H1 (cell line): ENCODE data around the gene TCAIM. TPM values are rescaled to one million over a fixed set of nuclear protein-coding genes. Genes with fewer than 3 reads are reported as not detected.

Source experiments
- CTCF ChIA-PET: fragments of 300-600 bp; sonication (Branson Sonifier 250); formaldehyde crosslinking; loops from one replicate; lab custom pipeline; 2021; ENCODE audit not compliant: partially characterized antibody; lab: Charles Lee
- POLR2A ChIA-PET: fragments of 300-600 bp; sonication (Branson Sonifier 250); formaldehyde crosslinking; loops from one replicate; lab custom pipeline; 2021; ENCODE audit warnings: inconsistent platforms; ENCODE audit not compliant: partially characterized antibody; lab: Charles Lee
- DNase-seq, 2 experiments: peaks; one replicate each; pipeline versions ENCODE4 v3.0.0 to v3.0.0-alpha.2; 2010 to 2022; ENCODE audit warnings: low spot score in 2 of 2, low read depth in 1 of 2, mixed read lengths in 1 of 2
- FAIRE-seq: peaks from 2 replicates; lab custom pipeline; 2011; peaks lifted over from hg19 to GRCh38; lab: Jason Lieb, UNC
- H2AFZ ChIP-seq: 2 replicates; pipeline ENCODE4 v1.8.1; 2012; ENCODE audit warnings: low read length, inconsistent platforms
- H2AK5ac ChIP-seq: 2 replicates; pipeline ENCODE4 v1.6.1; 2013; ENCODE audit warnings: low read depth, low read length
- H2BK120ac ChIP-seq: replicated peaks from 2 replicates; pipeline ENCODE3; 2013; ENCODE audit warnings: low read depth, low read length, inconsistent platforms
- H2BK12ac ChIP-seq: 2 replicates; pipeline ENCODE4 v1.6.1; 2013; ENCODE audit warnings: low read depth, low read length
- H2BK15ac ChIP-seq: 2 replicates; pipeline ENCODE4 v1.6.1; 2013; ENCODE audit warnings: low read length
- H2BK20ac ChIP-seq: 2 replicates; pipeline ENCODE4 v1.6.1; 2013; ENCODE audit warnings: low read length
- H2BK5ac ChIP-seq: 2 replicates; pipeline ENCODE4 v1.6.1; 2013; ENCODE audit warnings: low read depth, low read length
- H3K14ac ChIP-seq: 2 replicates; pipeline ENCODE4 v1.6.1; 2013; ENCODE audit warnings: inconsistent platforms; ENCODE audit not compliant: insufficient read length
- H3K18ac ChIP-seq: 2 replicates; pipeline ENCODE4 v1.6.1; 2013; ENCODE audit warnings: low read length; ENCODE audit errors: extremely low read depth
- H3K23ac ChIP-seq: 2 replicates; pipeline ENCODE4 v1.6.1; 2013; ENCODE audit warnings: inconsistent platforms; ENCODE audit not compliant: insufficient read length
- H3K23me2 ChIP-seq: 2 replicates; pipeline ENCODE4 v1.6.1; 2013; ENCODE audit warnings: low read depth, low read length
- H3K27ac ChIP-seq: 2 replicates; pipeline ENCODE4 v1.6.1; 2011; ENCODE audit warnings: low read depth, low read length, inconsistent platforms
- H3K27me3 ChIP-seq, 4 experiments: replicated peaks in 1 of 4; 1 replicate in 1 of 4; 2 replicates in 3 of 4; pipeline versions ENCODE4 v1.6.1 to v1.8.1; 2011 to 2013; ENCODE audit warnings: low read length in 3 of 4, mild to moderate bottlenecking in 3 of 4, inconsistent platforms in 2 of 4, mixed read lengths in 2 of 4, moderate library complexity in 1 of 4; ENCODE audit not compliant: control insufficient read depth in 3 of 4, insufficient read depth in 3 of 4; ENCODE audit errors: extremely low read depth in 1 of 4
- H3K36me3 ChIP-seq, 4 experiments: 2 replicates each; pipeline versions ENCODE4 v1.6.1 to v1.8.1; 2011 to 2013; ENCODE audit warnings: mild to moderate bottlenecking in 4 of 4, low read length in 3 of 4, moderate library complexity in 2 of 4, control low read depth in 1 of 4, inconsistent platforms in 1 of 4; ENCODE audit not compliant: insufficient read depth in 4 of 4, control insufficient read depth in 2 of 4
- H3K4ac ChIP-seq: replicated peaks from 2 replicates; pipeline ENCODE3; 2013; ENCODE audit warnings: low read length, low read depth, mixed read lengths, inconsistent platforms; ENCODE audit not compliant: insufficient read length
- H3K4me1 ChIP-seq, 4 experiments: replicated peaks in 1 of 4; 1 replicate in 1 of 4; 2 replicates in 3 of 4; pipeline versions ENCODE4 v1.6.1 to v1.8.1; 2011 to 2013; ENCODE audit warnings: low read length in 3 of 4, inconsistent platforms in 2 of 4, mixed read lengths in 1 of 4; ENCODE audit not compliant: insufficient read depth in 4 of 4, control insufficient read depth in 3 of 4
- H3K4me2 ChIP-seq, 2 experiments: 2 replicates each; pipeline versions ENCODE4 v1.6.1 to v1.8.1; 2011 to 2013; ENCODE audit warnings: low read depth in 2 of 2, low read length in 2 of 2, control low read depth in 1 of 2, inconsistent platforms in 1 of 2, mild to moderate bottlenecking in 1 of 2; ENCODE audit not compliant: insufficient read depth in 1 of 2
- H3K4me3 ChIP-seq, 4 experiments: fragments of 200-600, 300-600 bp in 1 of 4; sonication (generic), shearing (Covaris generic), sonication (Bioruptor Twin) in 1 of 4; 2 replicates each; pipeline versions ENCODE4 v1.5.1 to v1.8.1; 2011 to 2016; ENCODE audit warnings: low read length in 4 of 4, low read depth in 3 of 4, control low read depth in 2 of 4, inconsistent platforms in 2 of 4, mild to moderate bottlenecking in 2 of 4, mixed read lengths in 1 of 4, moderate library complexity in 1 of 4; ENCODE audit not compliant: insufficient read depth in 2 of 4; ENCODE audit errors: extremely low read depth in 1 of 4
- H3K56ac ChIP-seq: replicated peaks from 2 replicates; pipeline ENCODE3; 2013; ENCODE audit warnings: low read depth, mild to moderate bottlenecking, mixed read lengths, low read length, inconsistent platforms; ENCODE audit not compliant: insufficient read length
- H3K79me1 ChIP-seq: 2 replicates; pipeline ENCODE4 v1.6.1; 2013; ENCODE audit warnings: low read depth, low read length, control low read depth
- H3K79me2 ChIP-seq, 2 experiments: 2 replicates each; pipeline versions ENCODE4 v1.6.1 to v1.8.1; 2012 to 2013; ENCODE audit warnings: low read length in 2 of 2, mild to moderate bottlenecking in 2 of 2, inconsistent platforms in 1 of 2; ENCODE audit not compliant: insufficient read depth in 2 of 2, control insufficient read depth in 1 of 2
- H3K9ac ChIP-seq, 4 experiments: replicated peaks in 1 of 4; 1 replicate in 1 of 4; 2 replicates in 3 of 4; pipeline versions ENCODE4 v1.6.1 to v1.8.1; 2011 to 2013; ENCODE audit warnings: low read depth in 3 of 4, low read length in 3 of 4, control low read depth in 2 of 4, mild to moderate bottlenecking in 2 of 4, moderate library complexity in 2 of 4, inconsistent platforms in 1 of 4; ENCODE audit errors: extremely low read depth in 1 of 4
- H3K9me3 ChIP-seq, 2 experiments: 2 replicates each; pipeline versions ENCODE4 v1.6.1 to v1.8.1; 2012 to 2013; ENCODE audit warnings: mild to moderate bottlenecking in 2 of 2, moderate library complexity in 2 of 2, control low read depth in 1 of 2, inconsistent platforms in 1 of 2, low read depth in 1 of 2, low read length in 1 of 2, mixed read lengths in 1 of 2; ENCODE audit not compliant: insufficient read depth in 2 of 2
- H4K20me1 ChIP-seq, 2 experiments: replicated peaks in 1 of 2; 2 replicates each; pipeline versions ENCODE3 to v1.8.1; 2011 to 2013; ENCODE audit warnings: inconsistent platforms in 2 of 2, low read length in 2 of 2, mild to moderate bottlenecking in 1 of 2; ENCODE audit not compliant: insufficient read depth in 2 of 2, control insufficient read depth in 1 of 2
- H4K5ac ChIP-seq: 2 replicates; pipeline ENCODE4 v1.6.1; 2013; ENCODE audit warnings: low read length, low read depth, mixed read lengths, inconsistent platforms; ENCODE audit not compliant: insufficient read length
- H4K8ac ChIP-seq: 2 replicates; pipeline ENCODE4 v1.8.0; 2013; ENCODE audit warnings: mild to moderate bottlenecking, moderate library complexity, low read length, inconsistent platforms; ENCODE audit not compliant: insufficient read depth; ENCODE audit errors: extremely low read depth
- H4K91ac ChIP-seq: replicated peaks from 2 replicates; pipeline ENCODE3; 2013; ENCODE audit warnings: low read length, mixed read lengths, inconsistent platforms; ENCODE audit not compliant: insufficient read length
- CBX8 ChIP-seq: fragments of 300-800, 300-1000 bp; sonication (generic); IDR thresholded peaks from 2 replicates; pipeline ENCODE4 v1.7.1; 2016; ENCODE audit warnings: low read depth, low read length, borderline replicate concordance
- CTBP2 ChIP-seq: IDR thresholded peaks from 2 replicates; pipeline ENCODE4 v1.7.0; 2011; ENCODE audit warnings: borderline replicate concordance, mild to moderate bottlenecking, moderate library complexity, mixed read lengths, low read length; ENCODE audit not compliant: insufficient read depth, insufficient read length
- EGR1 ChIP-seq: IDR thresholded peaks from 2 replicates; pipeline ENCODE4 v1.6.1; 2011; ENCODE audit warnings: low read depth, low read length, borderline replicate concordance
- EZH2 ChIP-seq: fragments of 200-600 bp; sonication (generic); IDR thresholded peaks from 2 replicates; pipeline ENCODE4 v1.7.1; 2012; ENCODE audit warnings: low read depth, mild to moderate bottlenecking, moderate library complexity, low read length, inconsistent platforms; ENCODE audit not compliant: severe bottlenecking
- FOSL1 ChIP-seq: IDR thresholded peaks from 2 replicates; pipeline ENCODE4 v1.6.1; 2011; ENCODE audit warnings: mild to moderate bottlenecking, low read depth, low read length, moderate library complexity; ENCODE audit not compliant: insufficient read depth
- JUN ChIP-seq: IDR thresholded peaks from 2 replicates; pipeline ENCODE4 v1.6.1; 2011; ENCODE audit warnings: low read depth, mild to moderate bottlenecking, improper control_type of control experiment, low read length
- KDM5A ChIP-seq: fragments of 200-600 bp; IDR thresholded peaks from 2 replicates; pipeline ENCODE4 v1.7.1; 2012; ENCODE audit warnings: mild to moderate bottlenecking, low read length, inconsistent platforms, mixed read lengths
- POLR2A ChIP-seq, 2 experiments: IDR thresholded peaks; 1 replicate in 1 of 2; 2 replicates in 1 of 2; pipeline ENCODE4 v1.6.1; 2011; ENCODE audit warnings: low read depth in 2 of 2, low read length in 2 of 2, mild to moderate bottlenecking in 2 of 2; ENCODE audit errors: control extremely low read depth in 1 of 2
- RBBP5 ChIP-seq: IDR thresholded peaks from 2 replicates; pipeline ENCODE4 v1.7.1; 2012; ENCODE audit warnings: low read depth, mild to moderate bottlenecking, inconsistent platforms, low read length, moderate library complexity, borderline replicate concordance
- RNF2 ChIP-seq: fragments of 200-900, 300-1000 bp; sonication (generic); IDR thresholded peaks from 2 replicates; pipeline ENCODE4 v1.7.1; 2016; ENCODE audit warnings: borderline replicate concordance, low read depth, mild to moderate bottlenecking, antibody characterized with exemption, low read length; ENCODE audit not compliant: poor library complexity, severe bottlenecking; ENCODE audit errors: missing control alignments
- SIN3A ChIP-seq, 2 experiments: IDR thresholded peaks in 1 of 2; conservative IDR thresholded peaks in 1 of 2; 2 replicates each; pipeline ENCODE4 v1.6.1; 2011 to 2012; ENCODE audit warnings: low read length in 2 of 2, improper control_type of control experiment in 1 of 2, low read depth in 1 of 2, mild to moderate bottlenecking in 1 of 2
- TAF7 ChIP-seq: optimal IDR thresholded peaks from 2 replicates; pipeline ENCODE3; 2011; ENCODE audit warnings: low read depth, mild to moderate bottlenecking, inconsistent platforms, low read length, moderate library complexity, borderline replicate concordance
- WGBS, 2 experiments: shearing (Covaris generic) in 1 of 2; methylation state at CpG; one replicate each; pipeline versions ENCODE4 v1.1.6 to v1.1.7; 2013 to 2015; ENCODE audit warnings: low lambda C conversion rate in 2 of 2, mixed read lengths in 2 of 2, inconsistent platforms in 1 of 2, low coverage in 1 of 2, missing lambda C conversion rate in 1 of 2; ENCODE audit not compliant: insufficient replicate concordance in 2 of 2, insufficient coverage in 1 of 2, insufficient read length in 1 of 2; ENCODE audit errors: extremely low coverage in 1 of 2, missing lambda C conversion rate in 1 of 2; 5-methylcytosine and 5-hydroxymethylcytosine counted together
- polyA plus RNA-seq, 7 experiments: library from polyadenylated mRNA; depleted of rRNA in 3 of 7; stranded (reverse) in 5 of 7; unstranded in 2 of 7; fragments of >200 nt in 5 of 7; fragments of 200-250 nt in 2 of 7; gene quantifications; 1 replicate in 5 of 7; 2 replicates in 1 of 7; 4 replicates in 1 of 7; pipeline versions ENCODE4 v1.2.1 to v1.2.3, GENCODE V29; 2011 to 2013; ENCODE audit warnings: missing spikeins in 2 of 7, mixed read lengths in 2 of 7
- total RNA-seq: library from RNA; stranded (reverse); fragmentation: NEBNext Ultra II Directional; extraction: Animal tissue kit (Norgen Biotek cat#: 25700); gene quantifications from 2 replicates; pipeline ENCODE4 v1.2.1, GENCODE V29; 2021
- TF ChIP-seq, protein P1 (sequence below): IDR thresholded peaks from 2 replicates; pipeline ENCODE4 v1.6.1; 2011; ENCODE audit warnings: low read length, improper control_type of control experiment

TCAIM gene
- total and polyA plus RNA-seq, 2 of the 8 experiments (the other 6 are each of a cell fraction or from before 2014, with no cell fraction given) = 6.9 to 22.1 TPM

DNA sequence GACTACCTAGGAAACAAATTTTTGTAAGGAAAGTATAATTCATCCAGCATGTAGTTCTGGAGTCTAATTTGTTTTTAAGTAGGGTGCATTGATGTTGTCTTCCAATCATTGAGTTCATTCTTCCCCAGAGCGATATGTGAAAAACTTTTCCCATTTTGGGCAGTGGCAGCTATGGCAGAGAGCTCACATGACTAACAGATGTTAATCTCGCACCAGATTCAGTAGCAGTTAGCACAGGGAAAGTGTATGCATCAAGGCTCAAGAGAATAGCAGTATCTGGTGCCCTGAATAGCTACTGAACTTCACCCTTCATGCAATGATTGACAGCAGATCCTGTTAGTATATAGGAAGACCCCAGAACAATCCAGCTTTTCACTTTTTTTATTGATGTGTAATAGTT lies 46.3 kb upstream of the TCAIM start:
- Histone ChIP-seq H3K56ac (no peak overlapping the region), H4K20me1 (no peaks in the 10 kb centered on the region), H3K9ac (no peak overlapping the region), H2BK15ac (no peak overlapping the region), H2AFZ (no peak overlapping the region), H3K4me1 (no peaks in the 10 kb centered on the region), H3K23ac (no peak overlapping the region), H3K4ac (no peak overlapping the region), H3K27me3 (no peaks in the 10 kb centered on the region), H3K23me2 (no peaks in the 10 kb centered on the region), H2BK120ac (no peak overlapping the region), H4K91ac (no peak overlapping the region), H3K79me1 (no peaks in the 10 kb centered on the region), H2BK12ac (no peak overlapping the region), H3K36me3 (no peaks in the 10 kb centered on the region), H3K9me3 (no peaks in the 10 kb centered on the region), H2BK5ac (no peak overlapping the region), H3K4me3 (no peak overlapping the region), H3K79me2 (no peaks in the 10 kb centered on the region), H2AK5ac (no peak overlapping the region), H4K5ac (no peak overlapping the region), H2BK20ac (no peak overlapping the region), H3K27ac (no peak overlapping the region), H4K8ac (no peak overlapping the region), H3K4me2 (no peak overlapping the region), H3K14ac (no peak overlapping the region), H3K18ac (no peak overlapping the region)
- DNase-seq (no peak), FAIRE-seq (no peak)
- WGBS, 2 experiments = 82% methylated on average over 2 of the region's 2 CpGs; no CpG with 5 or more reads in 1 of the 2 experiments
- ChIA-PET POLR2A (no interaction called here), CTCF (interaction anchor here (1.3 kb wide), 1 partner anchor 164 kb away, joined by 3 read pairs; no protein-coding TSS in a partner anchor)
- TF ChIP-seq FOSL1 (no peak), EGR1 (no peak), POLR2A (IDR thresholded peaks at IDR 0.05; ENCODE audit: control extremely low read depth in 1 of 2, low read depth in 2 of 2, low read length in 2 of 2) (no peak), JUN (no peak), KDM5A (no peak), EZH2 (no peak), RNF2 (no peak), CTBP2 (no peak), RBBP5 (no peak), SIN3A (conservative IDR thresholded peaks at IDR 0.05 in 1 of 2, IDR thresholded peaks at IDR 0.05 in 1 of 2; ENCODE audit: low read depth in 1 of 2, low read length in 2 of 2) (no peak), CBX8 (no peak), TAF7 (no peak)
- TF ChIP-seq, protein P1, sequence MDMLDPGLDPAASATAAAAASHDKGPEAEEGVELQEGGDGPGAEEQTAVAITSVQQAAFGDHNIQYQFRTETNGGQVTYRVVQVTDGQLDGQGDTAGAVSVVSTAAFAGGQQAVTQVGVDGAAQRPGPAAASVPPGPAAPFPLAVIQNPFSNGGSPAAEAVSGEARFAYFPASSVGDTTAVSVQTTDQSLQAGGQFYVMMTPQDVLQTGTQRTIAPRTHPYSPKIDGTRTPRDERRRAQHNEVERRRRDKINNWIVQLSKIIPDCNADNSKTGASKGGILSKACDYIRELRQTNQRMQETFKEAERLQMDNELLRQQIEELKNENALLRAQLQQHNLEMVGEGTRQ = no peak
